GM18861 (cell line): ENCODE measurements around the gene CNIH1.
A peak's percentile ranks its signal among the peaks of the same experiment; 100 is the strongest.
"Not testable (repeated sequence)": the region's sequence is repeated elsewhere in the genome, so short reads cannot be mapped to it uniquely, and the experiment has no call there.

Experiments
- ATAC-seq: cut with Tn5 transposase; IDR thresholded peaks from one replicate; pipeline ENCODE4 v1.9.1; 2021; ENCODE audit not compliant: unreplicated experiment

Gene CNIH1

DNA sequence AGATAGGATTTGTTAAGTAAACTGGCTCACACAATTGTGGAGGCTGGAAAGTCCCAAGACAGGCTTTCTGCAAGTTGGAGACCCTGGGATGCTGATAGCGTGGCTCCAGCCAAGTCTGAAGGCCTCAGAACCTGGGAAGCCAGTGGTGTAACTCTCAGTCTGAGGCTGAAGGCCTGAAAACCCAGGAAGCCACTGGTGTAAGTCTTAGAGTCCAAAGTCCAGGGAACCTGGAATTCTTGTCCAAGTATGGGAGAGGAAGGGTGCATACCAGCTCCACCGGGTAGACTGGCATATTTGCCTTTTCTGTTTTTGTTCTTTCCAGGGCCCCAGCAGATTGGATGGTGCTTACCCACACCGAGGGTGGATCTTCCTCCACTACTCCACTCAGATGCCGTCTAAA is 29.5 kb upstream of the CNIH1 start:
- ATAC-seq, result no peak

DNA sequence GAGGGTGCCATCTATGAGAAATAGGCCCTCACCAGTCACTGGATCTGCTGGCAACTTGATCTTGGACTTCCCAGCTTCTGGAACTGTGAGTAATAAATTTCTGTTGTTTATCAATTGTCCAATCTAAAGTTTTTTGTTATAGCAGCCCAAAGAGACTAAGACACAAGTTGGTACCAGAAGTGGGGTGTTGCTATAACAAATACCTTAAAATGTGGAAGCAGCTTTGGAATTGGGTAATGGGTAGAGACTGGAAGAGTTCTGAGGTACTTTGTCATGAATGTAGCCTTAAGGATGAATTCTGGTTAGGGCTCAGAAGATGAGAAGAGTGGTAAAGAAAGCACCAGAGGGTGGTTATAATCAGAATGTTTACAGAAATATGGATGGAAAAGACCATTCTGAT is 26.1 kb upstream of the CNIH1 start:
- ATAC-seq, result no peak

DNA sequence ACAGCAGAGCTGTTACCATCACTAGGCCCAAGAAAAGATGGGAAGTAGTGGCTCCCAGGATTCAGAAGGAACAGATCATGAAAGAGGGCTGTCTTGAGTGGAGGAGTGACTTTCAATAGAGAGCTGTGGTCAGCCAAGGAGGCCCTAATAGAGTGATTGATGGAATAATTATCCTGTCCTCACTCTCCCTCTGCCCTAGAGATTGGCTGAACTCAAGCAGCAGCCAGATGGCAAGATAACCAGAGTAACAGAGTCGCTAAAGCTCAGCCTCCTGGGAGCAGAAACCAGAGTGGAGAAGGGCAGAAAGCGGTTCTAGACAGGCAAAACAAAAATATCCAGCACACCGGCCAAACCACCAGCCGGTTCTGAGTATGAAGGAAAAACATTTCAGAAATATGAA is 24.5 kb upstream of the CNIH1 start:
- no peak for ATAC-seq

DNA sequence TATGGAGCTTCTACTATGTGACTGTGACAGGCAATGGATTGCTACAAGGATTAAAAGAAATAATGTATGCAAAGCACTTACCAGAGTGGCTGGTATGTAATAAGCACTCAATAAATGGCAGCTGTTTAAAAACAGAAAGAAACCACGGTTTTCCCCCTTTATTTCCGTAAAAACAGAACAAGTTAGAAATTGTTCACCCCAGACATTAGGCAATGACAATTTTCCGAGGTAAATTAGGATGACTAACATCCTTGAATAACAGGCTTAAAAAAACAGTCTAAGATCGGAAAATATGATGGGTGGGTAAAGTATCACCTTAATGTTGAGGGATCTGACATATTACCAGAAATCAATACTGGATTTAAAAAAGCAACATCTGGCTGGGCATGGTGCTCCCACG is 20.9 kb upstream of the CNIH1 start:
- ATAC-seq, result no peak

DNA sequence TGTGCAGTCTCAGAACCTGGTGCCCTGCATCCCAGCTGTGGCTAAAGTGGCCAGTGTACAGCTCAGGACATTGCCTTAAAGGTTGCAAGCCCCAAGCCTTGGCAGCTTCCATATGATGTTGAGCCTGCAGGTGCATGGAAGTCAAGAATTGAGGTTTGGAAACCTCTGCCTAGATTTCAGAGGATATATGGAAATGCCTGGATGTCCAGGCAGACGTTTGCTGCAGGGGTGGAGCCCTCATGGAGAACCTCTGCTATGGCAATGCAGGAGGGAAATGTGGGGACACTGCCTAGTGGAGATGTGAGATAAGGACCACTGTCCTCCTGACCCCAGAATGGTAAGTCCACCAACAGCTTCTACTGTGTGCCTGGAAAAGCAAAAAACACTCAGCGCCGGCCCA is 17.9 kb upstream of the CNIH1 start:
- no peak for ATAC-seq

DNA sequence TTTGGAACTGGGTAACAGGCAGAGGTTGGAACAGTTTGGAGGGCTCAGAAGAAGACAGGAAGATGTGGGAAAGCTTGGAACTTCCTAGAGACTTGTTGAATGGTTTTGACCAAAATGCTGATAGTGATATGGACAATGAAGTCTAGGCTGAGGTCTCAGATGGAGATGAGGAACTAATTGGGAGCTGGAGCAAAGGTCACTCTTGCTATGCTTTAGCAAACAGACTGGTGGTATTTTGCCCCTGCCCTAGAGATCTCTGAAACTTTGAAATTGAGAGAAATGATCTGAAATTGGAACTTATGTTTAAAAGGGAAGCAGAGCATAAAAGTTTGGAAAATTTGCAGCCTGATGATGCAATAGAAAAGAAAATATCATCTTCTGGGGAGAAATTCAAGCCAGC is 17.4 kb upstream of the CNIH1 start:
- not testable (repeated sequence) for ATAC-seq

DNA sequence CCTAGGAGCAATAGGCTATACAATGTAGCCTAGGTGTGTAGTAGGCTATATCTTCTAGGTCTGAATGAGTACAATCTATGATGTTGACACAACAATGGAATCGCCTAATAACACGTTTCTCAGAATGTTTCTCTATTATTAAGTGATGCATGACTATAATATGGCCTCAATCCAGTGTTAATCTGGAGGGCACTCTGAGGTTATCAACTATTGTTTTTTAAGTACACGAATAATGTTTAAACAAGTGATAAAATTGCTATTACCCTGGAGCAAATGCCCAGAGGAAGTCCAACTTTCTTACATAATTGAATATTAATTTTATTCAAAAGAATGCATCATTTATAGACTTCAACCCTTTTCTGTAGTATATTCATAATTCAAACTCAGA is 16.4 kb upstream of the CNIH1 start:
- no peak for ATAC-seq

DNA sequence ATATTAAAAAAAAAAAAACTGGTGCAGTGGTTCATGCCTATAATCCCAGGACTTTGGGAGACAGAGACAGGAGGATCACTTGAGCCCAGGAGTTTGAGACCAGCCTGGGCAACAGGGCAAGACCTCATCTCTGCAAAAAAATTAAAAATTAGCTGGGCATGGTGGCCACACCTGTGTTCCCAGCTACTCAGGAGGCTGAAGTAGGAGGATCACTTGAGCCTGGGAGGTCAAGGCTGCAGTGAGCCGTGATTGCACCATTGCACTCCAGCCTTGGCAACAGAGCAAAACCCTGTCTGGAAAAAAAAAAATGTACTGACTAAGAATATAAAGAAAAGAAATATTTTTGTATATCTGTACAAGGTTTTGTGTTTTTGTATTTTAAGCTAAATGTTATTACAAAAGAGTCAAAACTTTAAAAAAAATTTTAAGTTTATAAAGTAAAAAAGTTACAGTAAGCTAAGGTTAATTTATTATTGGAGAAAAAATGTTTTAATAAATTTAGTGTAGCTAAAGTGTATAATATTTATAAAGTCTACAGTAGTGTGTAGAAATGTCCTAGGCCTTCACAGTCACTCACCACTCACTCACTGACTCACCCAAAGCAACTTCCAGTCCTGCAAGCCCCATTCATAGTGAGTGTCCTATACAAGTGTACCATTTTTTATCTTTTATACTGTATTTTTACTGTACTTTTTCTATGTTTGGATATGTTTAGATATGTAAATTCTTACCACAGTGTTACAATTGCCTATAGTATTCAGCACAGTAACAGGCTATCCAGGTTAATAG is 15.8 kb upstream of the CNIH1 start:
- not testable (repeated sequence) for ATAC-seq

DNA sequence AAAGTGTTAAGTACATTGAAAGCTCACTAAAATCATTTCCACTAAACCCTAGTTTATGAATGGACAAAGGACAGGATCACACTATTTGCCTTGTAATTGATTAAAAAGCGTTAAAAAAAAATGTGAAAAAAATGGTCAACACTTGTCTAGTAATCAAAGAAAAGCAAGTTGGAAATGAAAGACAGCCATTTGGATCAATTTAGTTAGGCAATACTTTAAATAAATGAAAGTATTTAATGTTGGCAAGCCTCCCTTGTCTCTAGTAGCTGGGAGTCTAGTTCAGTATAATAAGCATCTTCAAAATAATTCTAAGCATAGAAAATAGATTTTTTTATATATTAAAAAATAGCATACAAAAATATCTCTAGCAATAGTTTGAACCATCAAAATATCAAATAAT is 14.2 kb upstream of the CNIH1 start:
- no peak for ATAC-seq

DNA sequence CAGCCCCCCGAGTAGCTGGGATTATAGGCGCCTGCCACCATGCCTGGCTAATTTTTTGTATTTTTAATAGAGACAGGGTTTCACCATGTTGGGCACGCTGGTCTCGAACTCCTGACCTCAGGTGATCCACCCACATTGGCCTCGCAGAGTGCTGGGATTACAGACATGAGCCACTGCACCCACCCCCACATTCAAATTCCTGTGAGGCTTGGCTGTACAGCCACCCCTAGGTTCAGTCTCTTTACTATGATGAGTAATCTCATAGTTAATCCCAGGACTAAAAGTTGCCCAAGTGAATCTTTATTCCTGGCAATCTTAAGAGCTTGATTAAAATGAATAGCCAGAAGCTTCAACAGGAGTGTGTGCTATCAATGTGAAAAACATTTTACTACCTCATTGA is 12.8 kb upstream of the CNIH1 start:
- not testable (repeated sequence) for ATAC-seq

DNA sequence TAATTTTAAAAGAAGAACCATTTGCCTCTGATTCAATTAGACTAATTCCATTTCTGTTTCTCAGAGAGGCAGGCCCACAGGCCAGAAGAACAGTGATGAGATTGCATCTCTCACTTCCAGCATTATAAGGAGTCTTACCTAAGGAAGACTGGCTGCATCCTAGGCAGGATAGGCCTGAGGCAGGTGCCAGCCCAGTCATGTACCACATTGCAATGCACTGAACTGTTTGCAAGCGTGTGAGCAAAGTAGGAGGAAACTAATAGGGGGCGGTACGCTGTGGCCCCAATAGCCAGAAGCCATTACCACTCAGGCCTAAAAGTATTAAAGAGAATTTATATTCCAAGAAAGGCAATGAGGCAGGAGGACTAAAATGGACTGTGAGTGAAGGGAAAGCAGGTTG is 12.1 kb upstream of the CNIH1 start:
- ATAC-seq, result no peak

DNA sequence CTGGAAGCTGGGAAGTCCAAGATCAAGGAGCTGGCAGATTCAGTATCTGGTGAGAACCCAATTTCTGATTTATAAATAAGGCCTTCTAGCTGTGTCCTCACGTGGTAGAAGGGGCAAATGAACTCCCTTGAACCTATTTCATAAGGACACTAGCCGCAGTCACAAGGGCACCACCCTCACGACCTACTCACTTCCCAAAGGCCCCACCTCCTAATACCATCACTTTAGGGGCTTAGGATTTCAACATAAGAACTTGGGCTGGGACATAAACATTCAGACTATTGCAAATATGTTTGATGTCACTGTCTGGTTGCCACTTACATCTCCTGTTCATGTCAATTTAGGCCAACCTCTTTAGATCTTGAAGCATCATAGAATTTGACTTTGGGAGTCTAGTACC is 10.8 kb upstream of the CNIH1 start:
- ATAC-seq, result no peak

DNA sequence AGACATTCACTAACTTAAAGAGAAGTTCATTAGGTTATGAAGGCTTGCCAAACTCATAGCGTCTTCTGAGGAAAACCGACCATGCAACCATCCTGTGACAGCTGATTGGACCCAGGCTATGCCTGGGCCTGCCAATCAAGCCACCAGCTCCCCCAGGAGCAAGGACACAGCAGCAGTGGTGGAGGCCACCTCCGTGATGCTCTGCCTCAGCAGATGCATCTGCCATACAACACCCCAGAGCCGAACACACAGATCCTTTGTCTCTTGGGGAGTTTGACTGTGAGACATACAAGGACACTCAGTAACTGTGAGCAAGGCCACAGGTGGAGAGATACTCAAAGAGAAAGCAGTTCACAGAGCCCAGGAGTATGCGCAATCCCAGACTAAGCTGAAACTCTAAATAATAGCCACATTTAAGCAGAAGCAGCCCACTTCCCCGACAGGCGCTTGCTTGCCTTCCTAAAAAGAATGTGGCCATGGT is 10.0 kb upstream of the CNIH1 start:
- no peak for ATAC-seq

DNA sequence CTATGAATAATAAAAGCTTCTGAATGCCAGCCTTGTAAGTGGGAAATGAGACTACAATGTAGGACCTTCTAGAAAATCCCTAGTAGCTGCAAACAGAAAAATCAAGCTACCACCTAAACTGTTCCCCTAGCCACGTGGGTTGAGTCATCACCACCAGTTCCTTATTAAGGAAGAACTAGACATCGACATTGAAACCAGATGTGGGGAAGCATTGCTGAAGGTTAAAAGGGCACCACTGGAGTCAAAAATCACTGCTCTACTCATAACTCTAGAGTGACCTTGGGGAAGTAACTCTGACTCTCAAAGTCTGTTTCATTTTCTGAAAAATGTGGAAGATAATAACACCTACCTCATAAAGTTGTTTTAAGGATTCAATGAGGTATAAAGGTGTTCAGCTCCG is 9.4 kb upstream of the CNIH1 start:
- ATAC-seq, result peak; percentile 80

DNA sequence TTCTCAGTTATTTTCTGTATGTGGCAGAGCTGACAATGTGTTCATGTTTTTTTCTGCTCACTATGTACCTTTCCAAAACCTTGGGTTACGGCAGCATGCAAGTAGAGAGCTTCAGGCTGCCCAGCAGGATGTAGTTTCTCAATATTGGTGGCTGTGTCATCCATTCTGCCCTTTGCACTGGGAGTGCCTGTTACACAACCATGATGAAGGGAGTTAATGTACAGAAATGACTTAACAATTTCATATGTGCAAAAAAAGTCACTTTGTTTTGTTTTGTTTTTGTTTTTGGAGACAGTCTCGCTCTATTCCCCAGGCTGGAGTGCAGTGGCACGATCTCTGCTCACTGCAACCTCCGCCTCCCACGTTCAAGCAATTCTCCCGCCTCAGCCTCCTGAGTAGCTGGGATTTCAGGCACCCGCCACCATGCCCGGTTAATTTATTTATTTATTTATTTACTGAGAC is 6.1 kb upstream of the CNIH1 start:
- ATAC-seq, result no peak

DNA sequence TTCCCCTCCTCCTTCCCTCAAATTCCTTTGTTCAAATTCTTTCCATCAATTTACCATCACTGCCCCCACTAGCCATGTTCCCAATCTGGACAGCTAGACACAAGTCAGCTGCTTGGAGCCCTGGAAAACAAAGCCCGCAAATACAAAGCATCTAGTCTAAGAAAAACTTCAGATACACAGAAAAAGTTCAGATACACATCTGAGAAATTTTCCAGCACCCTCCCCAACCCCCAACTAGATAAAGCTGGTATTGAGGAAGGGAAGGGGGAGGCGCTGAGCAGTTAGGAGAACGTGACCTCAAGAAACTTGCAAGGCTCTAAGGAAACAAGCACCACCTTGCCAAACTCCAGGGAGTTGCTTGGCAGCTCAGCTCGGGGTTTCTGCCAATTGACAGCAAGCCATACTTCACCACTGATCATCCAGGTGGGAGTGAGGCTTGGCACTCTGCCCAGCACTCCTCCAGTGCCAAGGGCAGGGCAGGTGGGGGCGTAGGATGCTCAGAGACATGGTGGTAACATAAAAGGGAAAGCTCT is 5.1 kb upstream of the CNIH1 start:
- no peak for ATAC-seq

DNA sequence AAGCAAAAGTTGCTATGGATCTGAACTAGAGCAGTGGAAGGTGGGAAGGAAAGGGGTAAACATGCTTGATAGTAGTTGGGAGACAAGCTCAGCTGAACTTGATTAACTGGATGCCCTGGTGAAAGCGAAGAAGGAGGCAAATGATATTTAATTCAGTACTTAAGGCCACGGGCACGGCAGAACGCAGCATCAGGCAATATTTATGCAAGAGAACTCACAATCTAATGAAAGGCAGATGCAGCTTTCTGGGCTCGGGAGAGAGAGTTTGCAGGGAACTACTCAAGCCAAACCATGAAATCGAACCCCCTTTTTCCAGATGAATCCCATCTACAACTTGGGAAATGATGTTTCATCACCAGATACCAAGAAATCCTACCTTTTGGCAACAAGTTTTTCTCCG is 3.5 kb upstream of the CNIH1 start:
- no peak for ATAC-seq

DNA sequence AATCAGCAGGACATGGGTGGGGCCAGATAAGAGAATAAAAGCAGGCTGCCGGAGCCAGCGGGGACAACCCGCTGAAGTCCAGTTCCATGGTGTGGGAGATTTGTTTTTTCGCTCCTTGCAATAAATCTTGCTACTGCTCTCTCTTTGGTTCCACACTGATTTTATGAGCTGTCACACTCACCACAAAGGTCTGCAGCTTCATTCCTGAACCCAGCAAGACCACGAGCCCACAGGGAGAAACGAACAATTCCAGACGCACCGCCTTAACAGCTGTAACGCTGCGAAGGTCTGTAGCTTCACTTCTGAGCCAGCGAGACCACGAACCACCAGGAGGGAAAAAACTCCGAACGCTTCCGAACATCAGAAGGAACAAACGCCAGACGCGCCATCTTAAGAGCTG is 2.8 kb upstream of the CNIH1 start:
- ATAC-seq, result no peak

DNA sequence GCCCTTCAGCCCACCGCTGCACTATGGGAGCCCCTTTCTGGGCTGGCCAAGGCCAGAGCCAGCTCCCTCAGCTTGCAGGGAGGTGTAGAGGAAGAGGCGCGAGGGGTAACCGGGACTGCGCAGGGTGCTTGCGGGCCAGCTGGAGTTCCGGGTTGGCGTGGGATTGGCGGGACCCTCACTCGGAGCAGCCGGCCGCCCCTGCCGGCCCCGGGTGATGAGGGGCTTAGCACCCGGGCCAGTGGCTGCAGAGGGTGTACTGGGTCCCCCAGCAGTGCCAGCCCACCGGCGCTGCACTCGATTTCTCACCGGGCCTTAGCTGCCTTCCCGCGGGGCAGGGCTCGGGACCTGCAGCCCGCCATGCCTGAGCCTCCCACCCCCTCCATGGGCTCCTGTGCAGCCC is 1.8 kb upstream of the CNIH1 start:
- not testable (repeated sequence) for ATAC-seq

DNA sequence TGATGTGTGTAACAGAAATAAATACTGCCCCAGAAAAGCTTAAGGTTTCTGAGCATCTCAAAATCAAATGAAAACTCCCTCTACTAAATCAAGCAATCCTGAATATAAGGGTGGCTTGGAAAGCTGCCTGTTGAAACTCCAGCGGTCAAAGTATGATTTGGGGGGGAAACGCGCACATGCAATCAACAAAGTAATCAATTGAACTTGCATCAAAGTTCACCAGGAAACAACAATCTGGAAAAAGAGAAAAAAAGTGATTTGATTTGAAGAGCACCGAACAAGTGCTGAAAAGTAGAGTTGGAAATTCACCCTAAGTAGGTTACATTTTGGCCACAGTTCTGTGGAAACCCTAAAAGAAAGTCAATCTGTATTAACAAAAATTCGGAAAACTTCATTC is 700 bp downstream of the CNIH1 start:
- ATAC-seq, result no peak

DNA sequence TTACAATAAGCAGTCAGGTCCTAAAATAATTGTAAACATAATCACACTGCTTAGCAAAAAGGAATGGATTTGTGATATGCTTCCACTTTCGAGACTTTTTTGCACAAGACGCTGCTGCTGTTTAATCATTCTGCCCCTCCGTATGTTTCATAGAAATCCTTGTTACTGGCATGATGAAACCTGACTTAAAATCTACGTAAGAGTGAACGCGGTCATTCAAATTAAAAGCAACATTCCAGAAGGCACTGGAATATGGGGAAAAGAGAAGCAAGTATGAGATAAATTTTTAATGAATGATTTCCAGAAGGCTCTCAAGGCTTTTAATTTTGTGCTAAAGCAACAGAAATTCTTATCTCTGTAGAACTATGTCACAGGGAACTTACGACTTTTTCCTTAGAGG is 1.1 kb downstream of the CNIH1 start:
- no peak for ATAC-seq

DNA sequence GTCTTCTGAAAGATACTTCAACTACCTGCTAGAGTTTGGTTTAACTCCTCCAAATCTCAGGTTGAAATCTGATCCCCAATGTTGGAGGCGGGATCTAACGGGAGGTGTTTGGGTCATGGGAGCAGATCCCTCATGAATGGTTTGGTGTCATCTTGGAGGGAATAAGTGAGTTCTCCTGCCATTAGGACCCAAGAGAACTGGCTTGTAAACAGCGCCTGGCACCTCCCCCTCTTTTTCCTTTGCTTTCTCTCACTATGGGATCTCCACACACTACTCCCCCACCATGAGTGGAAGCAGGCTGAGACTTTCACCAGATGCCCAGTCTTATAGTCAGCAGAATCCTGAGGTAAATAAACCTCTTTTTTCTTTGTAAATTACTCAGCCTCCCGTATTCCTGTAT is 2.5 kb downstream of the CNIH1 start:
- no peak for ATAC-seq

DNA sequence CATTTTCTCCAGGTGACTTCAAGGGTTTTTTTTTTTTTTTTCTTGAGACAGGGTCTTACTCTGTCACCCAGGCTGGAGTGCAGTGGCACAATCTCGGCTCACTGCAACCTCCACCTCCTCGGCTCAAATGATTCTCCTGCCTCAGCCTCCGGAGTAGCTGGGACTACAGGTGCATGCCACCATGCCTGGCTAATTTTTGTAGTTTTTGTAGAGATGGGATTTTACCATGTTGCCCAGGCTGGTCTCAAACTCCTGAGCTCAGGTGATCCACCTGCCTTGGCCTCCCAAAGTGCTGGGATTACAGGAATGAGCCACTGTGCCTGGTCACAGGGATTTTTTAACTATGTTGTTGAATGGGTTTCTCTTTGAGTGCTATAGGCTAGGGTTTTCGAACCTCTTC is 3.2 kb downstream of the CNIH1 start:
- ATAC-seq, result not testable (repeated sequence)
